Measurements from ENCODE around the gene RAI1.
A peak's percentile ranks its signal among the peaks of the same experiment; 100 is the strongest.

Gene RAI1

DNA sequence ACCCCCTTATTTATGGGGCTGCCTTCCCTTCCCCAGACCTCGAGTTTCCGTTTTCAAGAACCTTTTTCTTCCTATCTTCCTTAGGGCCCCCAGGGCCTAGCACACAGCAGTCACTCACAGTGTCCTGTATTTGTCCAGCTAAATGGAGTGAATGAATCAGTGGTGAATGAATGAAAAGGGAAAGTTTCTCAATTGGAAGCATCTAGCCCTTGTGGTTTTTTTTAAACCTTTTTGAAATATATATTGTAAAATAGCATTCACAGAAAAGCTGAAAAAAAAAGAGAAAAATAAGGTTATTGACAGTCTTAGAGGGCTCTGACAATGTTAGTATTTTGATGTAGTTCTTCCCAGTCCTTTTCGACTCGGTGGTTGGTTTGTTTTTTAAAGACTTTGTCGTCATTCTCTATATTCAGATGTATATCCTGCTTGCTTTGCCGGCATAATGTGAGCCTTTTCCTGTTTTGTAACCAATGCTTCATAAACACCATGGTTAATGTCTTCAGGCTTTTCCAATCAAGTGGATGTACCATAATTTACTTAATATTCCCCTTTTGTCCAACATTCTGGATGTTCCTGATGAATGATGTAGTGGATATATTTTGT, 45.3 kb downstream of the RAI1 start:
- in situ Hi-C loops (cut with HindIII; ENCODE audit: low pct_ligation_motif_present, low sequenced_read_pairs), result no loop called here
- DNase-seq, result no peak
- TF ChIP-seq, protein P1, sequence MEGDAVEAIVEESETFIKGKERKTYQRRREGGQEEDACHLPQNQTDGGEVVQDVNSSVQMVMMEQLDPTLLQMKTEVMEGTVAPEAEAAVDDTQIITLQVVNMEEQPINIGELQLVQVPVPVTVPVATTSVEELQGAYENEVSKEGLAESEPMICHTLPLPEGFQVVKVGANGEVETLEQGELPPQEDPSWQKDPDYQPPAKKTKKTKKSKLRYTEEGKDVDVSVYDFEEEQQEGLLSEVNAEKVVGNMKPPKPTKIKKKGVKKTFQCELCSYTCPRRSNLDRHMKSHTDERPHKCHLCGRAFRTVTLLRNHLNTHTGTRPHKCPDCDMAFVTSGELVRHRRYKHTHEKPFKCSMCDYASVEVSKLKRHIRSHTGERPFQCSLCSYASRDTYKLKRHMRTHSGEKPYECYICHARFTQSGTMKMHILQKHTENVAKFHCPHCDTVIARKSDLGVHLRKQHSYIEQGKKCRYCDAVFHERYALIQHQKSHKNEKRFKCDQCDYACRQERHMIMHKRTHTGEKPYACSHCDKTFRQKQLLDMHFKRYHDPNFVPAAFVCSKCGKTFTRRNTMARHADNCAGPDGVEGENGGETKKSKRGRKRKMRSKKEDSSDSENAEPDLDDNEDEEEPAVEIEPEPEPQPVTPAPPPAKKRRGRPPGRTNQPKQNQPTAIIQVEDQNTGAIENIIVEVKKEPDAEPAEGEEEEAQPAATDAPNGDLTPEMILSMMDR (IDR thresholded peaks at IDR 0.05; ENCODE audit: low read depth, low read length, missing control alignments), result no peak
- no peaks in the 10 kb centered on the region for H3K27me3 ChIP-seq (replicated peaks)
- no peak overlapping the region for H3K27ac ChIP-seq
- no peak overlapping the region for H3K4me3 ChIP-seq (ENCODE audit: low read depth, low read length)
- H3K36me3 ChIP-seq (replicated peaks), result no peaks in the 10 kb centered on the region

- Histone ChIP-seq H3K27ac (no peak overlapping the region), H3K4me3 (ENCODE audit: low read depth, low read length) (no peak overlapping the region)
These were observed 45.9 kb downstream of the RAI1 start for GRCh38 chr17:17727111-17727659.

GRCh38 chr17:17728146-17728545, 46.9 kb downstream of the RAI1 start:
- DNase-seq, result no peak
- Histone ChIP-seq H3K36me3 (replicated peaks) (peaks cover 2% of the 10 kb centered on the region), H3K27ac (no peak overlapping the region), H3K4me3 (ENCODE audit: low read depth, low read length) (no peak overlapping the region), H3K27me3 (replicated peaks) (no peaks in the 10 kb centered on the region)
- TF ChIP-seq, protein P1 (IDR thresholded peaks at IDR 0.05; ENCODE audit: low read depth, low read length, missing control alignments), result no peak
- in situ Hi-C loops (cut with HindIII; ENCODE audit: low pct_ligation_motif_present, low sequenced_read_pairs), result no loop called here

More at GRCh38 chr17:17727111-17727659, 45.9 kb downstream of the RAI1 start:
- TF ChIP-seq, protein P1 (IDR thresholded peaks at IDR 0.05; ENCODE audit: low read depth, low read length, missing control alignments), result no peak
- DNase-seq, result no peak
- Histone ChIP-seq H3K27me3 (replicated peaks) (no peaks in the 10 kb centered on the region), H3K36me3 (replicated peaks) (no peaks in the 10 kb centered on the region)
- in situ Hi-C loops (cut with HindIII; ENCODE audit: low pct_ligation_motif_present, low sequenced_read_pairs), result no loop called here

DNA sequence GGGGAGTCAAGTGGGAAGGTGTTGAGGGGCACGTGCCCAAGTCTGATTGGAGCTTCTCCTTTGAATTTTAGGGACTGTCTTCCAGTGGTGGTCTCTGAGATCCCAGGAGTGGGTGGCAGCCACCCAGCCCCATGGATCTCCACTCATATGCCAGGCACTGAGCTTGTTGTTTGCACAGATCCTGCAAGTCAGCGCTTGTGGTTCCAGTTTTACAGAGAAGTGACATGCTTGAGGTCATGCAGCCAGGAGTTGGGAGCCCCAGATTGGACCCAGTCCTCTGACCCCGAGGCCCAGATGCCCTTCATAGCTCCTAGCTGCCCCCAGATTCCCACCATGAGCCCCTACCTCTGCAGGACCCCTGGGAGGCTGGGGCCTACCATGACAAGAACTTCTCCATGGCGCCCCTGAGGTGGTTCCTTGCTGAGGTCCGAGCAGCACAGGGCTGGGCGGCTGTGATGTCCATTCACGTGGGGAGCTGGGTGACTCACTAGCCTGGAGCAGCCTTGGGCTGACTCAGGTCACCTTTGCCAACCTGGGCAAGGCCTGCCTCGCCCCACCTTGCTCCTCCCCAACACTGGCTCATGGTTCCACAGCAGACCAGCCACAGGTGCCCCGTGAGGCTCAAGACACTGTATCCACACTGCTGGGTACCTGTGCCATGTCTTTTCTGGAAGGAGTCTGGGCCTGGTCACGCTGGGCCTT, 47.4 kb downstream of the RAI1 start:
- H3K27me3 ChIP-seq (replicated peaks), result no peaks in the 10 kb centered on the region
- H3K27ac ChIP-seq, result no peak overlapping the region
- TF ChIP-seq, protein P1 (IDR thresholded peaks at IDR 0.05; ENCODE audit: low read depth, low read length, missing control alignments), result no peak
- no peak overlapping the region for H3K4me3 ChIP-seq (ENCODE audit: low read depth, low read length)
- H3K36me3 ChIP-seq (replicated peaks), result peaks cover 2% of the 10 kb centered on the region
- no peak for DNase-seq
- in situ Hi-C loops (cut with HindIII; ENCODE audit: low pct_ligation_motif_present, low sequenced_read_pairs), result no loop called here

DNA sequence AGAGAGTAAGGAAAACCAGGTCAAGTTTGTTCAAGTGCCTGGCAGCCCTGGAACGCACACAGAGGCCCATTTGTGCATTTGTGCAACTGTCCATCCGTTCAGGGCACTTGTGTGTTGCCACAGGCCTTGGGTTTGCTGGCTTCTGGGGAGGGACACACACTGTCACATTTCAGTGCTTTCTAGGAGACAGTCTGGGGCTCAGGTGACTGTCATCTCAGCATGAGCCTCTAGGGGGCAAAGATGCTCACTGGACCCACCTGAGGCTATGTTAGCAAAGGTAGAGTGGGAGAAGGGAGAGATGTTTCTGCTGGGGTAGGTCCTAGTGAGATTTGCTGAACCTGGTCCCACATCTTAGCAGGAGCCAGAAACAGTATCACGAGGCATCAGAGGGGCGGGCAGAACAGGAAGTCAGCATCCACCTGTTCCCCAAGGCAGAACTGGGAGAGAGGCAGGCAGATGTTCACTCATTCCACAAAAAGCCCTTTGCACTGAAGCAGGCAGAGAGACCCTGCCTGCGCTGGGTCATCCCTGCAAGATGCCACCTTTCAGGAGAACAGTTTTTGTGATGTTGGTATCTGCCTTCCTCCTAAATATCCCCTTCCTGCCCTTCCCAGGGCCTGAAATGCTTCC, 48.5 kb downstream of the RAI1 start:
- in situ Hi-C loops (cut with HindIII; ENCODE audit: low pct_ligation_motif_present, low sequenced_read_pairs), result no loop called here
- TF ChIP-seq, protein P1 (IDR thresholded peaks at IDR 0.05; ENCODE audit: low read depth, low read length, missing control alignments), result peak; percentile 76
- no peak for DNase-seq
- no peak overlapping the region for H3K4me3 ChIP-seq (ENCODE audit: low read depth, low read length)
- H3K27me3 ChIP-seq (replicated peaks), result no peaks in the 10 kb centered on the region
- H3K36me3 ChIP-seq (replicated peaks), result peaks cover 2% of the 10 kb centered on the region
- H3K27ac ChIP-seq, result no peak overlapping the region
